ENCODE results near the gene TMEM125.

Gene TMEM125

GRCh38 chr1:43294761-43295160 is 25.0 kb downstream of the TMEM125 start:
- no peak for FAIRE-seq

DNA sequence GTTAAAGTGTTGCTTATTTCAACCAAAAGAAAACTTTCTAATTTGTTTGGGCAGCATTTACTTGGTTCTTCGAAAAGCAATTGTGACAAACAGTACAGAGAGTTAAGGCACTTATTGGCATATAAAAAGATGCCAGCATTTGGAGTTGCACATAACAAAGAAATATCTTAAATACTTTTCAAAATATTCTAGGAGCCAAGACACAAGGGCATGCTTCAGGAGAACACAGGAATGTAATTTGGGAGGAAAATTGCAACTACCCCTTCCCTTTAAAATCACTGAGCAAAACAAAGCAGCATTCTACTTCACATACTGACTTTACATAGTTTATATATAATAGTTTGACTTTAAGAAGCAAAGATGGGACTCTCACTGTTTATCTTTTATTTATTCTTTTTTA is 26.4 kb downstream of the TMEM125 start:
- FAIRE-seq: no peak

DNA sequence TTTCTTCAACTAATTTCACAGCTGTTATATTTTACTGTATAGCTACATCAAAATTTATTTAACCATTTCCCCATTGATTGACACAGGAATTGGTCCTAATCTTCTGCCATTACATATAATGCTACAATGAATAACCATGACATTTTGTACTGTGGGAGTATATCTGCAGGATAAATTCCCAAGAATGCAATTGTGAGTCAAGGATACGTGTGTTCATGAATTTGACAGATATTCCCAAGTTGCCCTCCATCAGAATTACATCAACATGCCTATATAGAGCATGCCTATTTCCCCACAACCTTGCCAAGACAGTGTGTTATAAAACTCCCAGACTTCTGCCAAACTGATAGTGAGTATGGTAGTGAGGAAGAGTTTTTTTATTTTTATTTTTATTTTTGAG is 28.3 kb downstream of the TMEM125 start:
- no peak for FAIRE-seq

GRCh38 chr1:43299101-43299500 is 29.3 kb downstream of the TMEM125 start:
- no peak for FAIRE-seq

GRCh38 chr1:43300378-43301094 is 30.8 kb downstream of the TMEM125 start, which contains the start of gene TIE1:
Gene TIE1 (plus strand): TSS chr1:43300982. CDS start chr1:43301072, 90 bp downstream.
- FAIRE-seq: no peak

GRCh38 chr1:43302201-43302600 is 32.4 kb downstream of the TMEM125 start:
- no peak for FAIRE-seq

GRCh38 chr1:43302721-43303470 is 33.1 kb downstream of the TMEM125 start:
- FAIRE-seq: no peak

DNA sequence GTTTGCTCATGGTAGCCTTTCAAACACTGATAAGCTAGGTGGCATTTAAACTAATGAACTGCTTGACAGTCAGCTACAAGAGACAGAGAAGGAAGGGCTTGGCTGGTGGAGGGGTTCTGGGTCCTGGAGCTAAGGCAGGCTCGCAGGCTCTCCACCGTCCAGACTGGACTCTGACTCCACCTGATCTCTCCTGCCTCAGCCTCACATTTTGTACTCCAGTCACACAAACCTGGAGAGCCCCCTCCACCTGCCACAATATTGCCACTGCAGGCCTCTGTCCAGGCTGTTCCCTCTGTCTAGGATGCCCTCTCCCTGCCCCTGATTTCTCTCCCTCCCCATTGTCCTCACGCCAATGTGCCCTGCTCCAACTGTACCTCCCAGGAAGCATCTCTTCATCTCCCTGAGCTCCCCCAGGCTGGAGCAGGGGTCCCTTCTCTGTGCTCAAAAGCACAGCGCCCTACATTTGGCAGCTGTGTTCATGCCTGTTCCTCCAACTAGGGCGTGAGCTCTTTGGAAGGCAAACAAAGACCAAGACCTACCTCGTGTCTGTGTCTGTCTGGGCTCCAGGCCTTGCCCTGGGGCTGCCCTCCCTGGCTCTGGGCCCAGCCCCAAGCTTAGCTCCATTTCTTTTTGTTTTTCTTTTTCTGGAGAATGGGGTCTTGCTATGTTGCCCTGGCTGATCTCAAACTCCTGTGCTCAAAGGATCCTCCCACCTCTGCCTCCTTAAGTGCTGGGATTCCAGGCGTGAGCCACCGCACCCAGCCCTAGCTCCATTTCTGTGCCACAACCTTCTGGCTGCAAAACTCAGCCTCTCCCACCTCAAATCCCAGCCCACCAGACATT is 33.9 kb downstream of the TMEM125 start:
- FAIRE-seq: no peak

GRCh38 chr1:43304314-43304681 is 34.5 kb downstream of the TMEM125 start:
- FAIRE-seq: no peak

- FAIRE-seq: no peak
Measured at GRCh38 chr1:43304771-43305300, 35.1 kb downstream of the TMEM125 start.

DNA sequence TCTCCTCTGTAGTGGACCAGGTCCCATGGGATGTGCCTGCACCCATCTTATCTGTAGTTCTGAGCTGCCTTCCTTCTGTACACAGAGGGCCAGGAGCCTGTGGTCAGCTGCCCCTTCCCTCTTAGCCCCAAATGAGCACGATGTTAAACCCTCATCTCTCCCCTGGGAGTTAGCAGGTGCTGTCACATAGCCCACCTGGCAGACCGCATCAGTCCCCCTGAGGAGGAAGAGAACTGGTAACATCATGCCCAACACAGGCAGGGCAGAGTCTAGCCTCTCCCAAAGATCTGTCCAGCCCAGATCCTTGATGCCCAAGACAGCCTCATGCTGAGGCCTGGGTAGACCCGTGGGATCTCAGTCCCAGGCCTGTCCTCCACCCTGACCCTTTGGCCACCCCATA is 35.7 kb downstream of the TMEM125 start:
- FAIRE-seq: no peak

DNA sequence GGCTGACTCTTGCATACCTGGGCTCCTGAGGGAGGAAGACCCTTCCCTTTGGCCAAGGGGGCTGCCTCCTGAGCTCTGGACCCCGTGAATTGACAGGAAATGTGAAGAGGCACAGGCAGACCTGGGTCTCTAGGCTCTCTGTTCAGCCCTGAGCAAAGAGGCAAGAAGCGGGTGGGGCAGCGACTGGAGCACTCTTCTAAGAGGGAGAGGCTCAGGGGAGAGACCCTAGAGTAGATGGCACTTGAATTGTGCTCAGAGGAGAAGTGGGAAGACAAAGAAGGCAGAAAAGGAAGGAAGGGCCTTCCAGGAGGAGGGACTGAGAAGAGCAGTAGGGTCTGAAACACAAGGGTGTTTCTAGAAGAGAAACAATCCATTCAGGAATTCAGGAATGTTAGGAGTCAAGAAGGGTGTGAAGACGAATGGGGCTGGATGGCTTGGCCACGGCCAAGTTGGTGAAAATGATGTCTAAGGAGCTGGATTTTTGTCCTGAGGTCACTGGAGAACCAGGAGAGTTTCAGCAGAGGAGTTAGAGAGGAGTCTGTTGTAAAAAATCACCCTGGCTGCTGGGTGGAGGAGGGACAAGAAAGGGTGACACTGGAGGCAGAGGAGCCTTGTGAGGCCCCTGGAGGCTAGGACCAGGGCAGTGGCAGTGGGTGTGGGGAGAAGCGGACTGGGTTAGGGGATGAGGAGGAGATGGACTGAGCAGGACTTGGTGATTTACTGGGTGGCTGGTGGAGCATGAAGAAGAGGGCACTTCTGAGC is 36.3 kb downstream of the TMEM125 start:
- FAIRE-seq: no peak

GRCh38 chr1:43306688-43307457 is 37.1 kb downstream of the TMEM125 start:
- no peak for FAIRE-seq

GRCh38 chr1:43307458-43308158 is 37.8 kb downstream of the TMEM125 start:
- FAIRE-seq: no peak

- no peak for FAIRE-seq
Measured at GRCh38 chr1:43308635-43309404, 39.0 kb downstream of the TMEM125 start.

DNA sequence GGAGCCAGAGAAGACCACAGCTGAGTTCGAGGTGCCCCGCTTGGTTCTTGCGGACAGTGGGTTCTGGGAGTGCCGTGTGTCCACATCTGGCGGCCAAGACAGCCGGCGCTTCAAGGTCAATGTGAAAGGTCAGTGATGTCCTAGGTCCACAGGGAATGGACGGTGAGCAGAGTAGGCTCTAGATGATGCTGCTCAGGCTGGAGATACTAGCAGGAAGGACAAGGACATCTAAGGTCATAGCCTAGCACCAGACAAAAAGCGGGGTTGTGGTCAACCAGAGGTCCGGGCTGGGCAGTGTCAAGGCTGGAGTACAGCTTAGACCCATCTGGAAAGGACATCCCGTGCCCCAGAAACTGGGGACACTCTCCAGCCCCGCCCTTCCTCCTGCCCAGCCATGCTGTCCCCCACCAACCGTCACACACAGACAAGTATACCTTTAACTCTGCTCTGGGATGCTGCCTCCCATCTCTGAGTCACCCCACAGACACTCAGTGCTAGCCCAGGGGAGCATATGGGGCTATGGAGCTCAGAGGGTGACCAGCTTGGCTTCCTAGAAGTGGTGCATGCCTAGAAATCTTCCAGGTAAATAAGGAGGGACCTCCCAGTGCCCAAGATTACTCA is 39.7 kb downstream of the TMEM125 start:
- FAIRE-seq: no peak

- no peak for FAIRE-seq
Measured at GRCh38 chr1:43311521-43311920, 41.7 kb downstream of the TMEM125 start.

DNA sequence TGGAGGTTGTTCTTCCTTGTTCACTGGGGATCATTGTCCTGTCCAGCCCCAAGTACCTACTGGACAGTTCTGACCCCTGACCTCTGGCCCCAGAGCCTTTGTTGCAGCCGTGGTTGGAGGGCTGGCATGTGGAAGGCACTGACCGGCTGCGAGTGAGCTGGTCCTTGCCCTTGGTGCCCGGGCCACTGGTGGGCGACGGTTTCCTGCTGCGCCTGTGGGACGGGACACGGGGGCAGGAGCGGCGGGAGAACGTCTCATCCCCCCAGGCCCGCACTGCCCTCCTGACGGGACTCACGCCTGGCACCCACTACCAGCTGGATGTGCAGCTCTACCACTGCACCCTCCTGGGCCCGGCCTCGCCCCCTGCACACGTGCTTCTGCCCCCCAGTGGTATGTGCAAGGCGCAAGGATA is 42.4 kb downstream of the TMEM125 start:
- no peak for FAIRE-seq

DNA sequence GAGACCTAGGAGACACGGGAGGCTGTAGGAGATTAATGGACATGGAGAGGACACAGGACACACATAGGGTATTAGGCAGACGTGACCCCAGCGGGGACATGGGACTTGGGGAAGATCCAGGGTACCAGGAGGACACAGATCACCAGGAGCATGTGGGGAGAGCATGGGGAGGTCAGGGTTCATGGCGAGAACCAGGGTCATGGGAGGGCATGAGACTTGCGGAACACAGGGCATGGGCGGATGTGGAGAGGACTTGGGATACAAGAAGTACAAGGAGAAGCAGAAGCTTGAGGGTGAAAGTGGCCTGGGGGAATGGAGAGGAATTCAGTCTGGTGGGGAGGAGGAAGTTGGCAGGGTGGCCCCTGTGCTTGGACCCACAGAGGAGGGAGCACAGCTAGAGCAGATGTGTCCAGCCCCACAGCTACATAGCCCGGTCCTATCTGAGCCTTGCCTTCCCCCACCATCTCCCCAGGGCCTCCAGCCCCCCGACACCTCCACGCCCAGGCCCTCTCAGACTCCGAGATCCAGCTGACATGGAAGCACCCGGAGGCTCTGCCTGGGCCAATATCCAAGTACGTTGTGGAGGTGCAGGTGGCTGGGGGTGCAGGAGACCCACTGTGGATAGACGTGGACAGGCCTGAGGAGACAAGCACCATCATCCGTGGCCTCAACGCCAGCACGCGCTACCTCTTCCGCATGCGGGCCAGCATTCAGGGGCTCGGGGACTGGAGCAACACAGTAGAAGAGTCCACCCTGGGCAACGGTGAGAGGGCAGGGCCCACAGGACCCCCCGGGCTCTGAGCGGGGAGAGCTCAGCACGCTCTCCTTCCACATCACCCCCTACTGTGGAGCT is 43.1 kb downstream of the TMEM125 start:
- FAIRE-seq: no peak
